Pancreas (tissue), 10 donors: ENCODE results near the gene COX17. TPM values are rescaled to one million over a fixed set of nuclear protein-coding genes. Genes with fewer than 3 reads are reported as not detected.
A peak's percentile ranks its signal among the peaks of the same experiment; 100 is the strongest.

Experiments used
- ATAC-seq, 4 donors: fragments of 200-7000 bp; cut with Tn5 transposase; one replicate each; pipeline versions ENCODE4 v1.8.0 to v1.9.1; 2020; ENCODE audit warnings: mild to moderate bottlenecking in 4 of 4, moderate library complexity in 4 of 4
- DNase-seq, 6 donors: peaks; one replicate each; pipeline ENCODE4 v3.0.0-alpha.2; 2020
- FAIRE-seq: peaks from 2 replicates; lab custom pipeline; 2012; peaks lifted over from hg19 to GRCh38; lab: Jason Lieb, UNC
- H3K27ac ChIP-seq, 4 donors: fragments of 200-600 bp; sonication (generic); 1 replicate in 3 of 4; 2 replicates in 1 of 4; pipeline versions ENCODE4 v1.5.0 to v1.8.0; 2020
- H3K27me3 ChIP-seq, 4 donors: fragments of 200-600 bp; one replicate each; pipeline ENCODE4 v1.8.0; 2021
- H3K36me3 ChIP-seq, 3 donors: fragments of 200-600 bp; sonication (generic) in 1 of 3; one replicate each; pipeline versions ENCODE4 v1.5.0 to v1.8.0; 2020 to 2021
- H3K4me1 ChIP-seq, 3 donors: fragments of 200-600 bp; one replicate each; pipeline ENCODE4 v1.8.0; 2021
- H3K4me3 ChIP-seq, 4 donors: fragments of 200-600 bp; sonication (generic) in 2 of 4; one replicate each; pipeline versions ENCODE4 v1.5.0 to v1.8.0; 2020 to 2021
- H3K9me3 ChIP-seq, 4 donors: fragments of 200-600 bp; one replicate each; pipeline ENCODE4 v1.8.0; 2021
- CTCF ChIP-seq, 4 donors: fragments of 200-600 bp; sonication (generic) in 3 of 4; IDR thresholded peaks; one replicate each; pipeline versions ENCODE4 v1.5.0 to v1.8.0; 2021; ENCODE audit warnings: antibody characterized with exemption in 4 of 4
- WGBS, 2 donors: extraction: QIAGEN DNeasy Blood & Tissue Kit; methylation state at CpG; one replicate each; pipeline ENCODE4 v1.1.7; 2013; 5-methylcytosine and 5-hydroxymethylcytosine counted together
- intact Hi-C, 3 donors: fragments of 100-400 bp; cut with DNase I; formaldehyde crosslinking; loops; one replicate each; pipeline versions ENCODE4 v1.11.1 to v1.14.2; 2022
- polyA plus RNA-seq, 2 donors: library from polyadenylated mRNA; stranded (reverse); fragments of 200-250 nt; gene quantifications; one replicate each; pipeline ENCODE4 v1.2.3, GENCODE V29; 2013
- total RNA-seq, 6 donors: library from RNA; stranded (reverse); fragmentation: NEBNext Ultra II Directional in 4 of 6; extraction: Animal tissue kit (Norgen Biotek cat#: 25700) in 4 of 6; gene quantifications; one replicate each; pipeline versions ENCODE4 v1.2.1 to v1.2.4, GENCODE V29; 2021 to 2023
- donor health status: healthy with polysubstance abuse.
- donor health status: DM: no; HTN: no; CAD: no; lungs with moderate emphysema.
- donor health status: DM: no; HTN: no; CAD: no.
- donor health status: control.
- donor health status: control.
- donor health status: Bipolar disorder and iron deficiency.
- donor health status: DM: yes; HTN: yes; CAD: no.
- donor health status: DM: no; HTN: no; CAD: no.
- donor health status: DM: no; HTN: no; CAD: no.
- donor health status: DM: yes; HTN: yes; CAD: no.

Gene COX17
- total and polyA plus RNA-seq, 8 donors = 13.6 to 124 (median 21.1) TPM

- intact Hi-C loops = no loop called here
Observed at GRCh38 chr3:119635719-119636118, 41.5 kb downstream of the COX17 start.

DNA sequence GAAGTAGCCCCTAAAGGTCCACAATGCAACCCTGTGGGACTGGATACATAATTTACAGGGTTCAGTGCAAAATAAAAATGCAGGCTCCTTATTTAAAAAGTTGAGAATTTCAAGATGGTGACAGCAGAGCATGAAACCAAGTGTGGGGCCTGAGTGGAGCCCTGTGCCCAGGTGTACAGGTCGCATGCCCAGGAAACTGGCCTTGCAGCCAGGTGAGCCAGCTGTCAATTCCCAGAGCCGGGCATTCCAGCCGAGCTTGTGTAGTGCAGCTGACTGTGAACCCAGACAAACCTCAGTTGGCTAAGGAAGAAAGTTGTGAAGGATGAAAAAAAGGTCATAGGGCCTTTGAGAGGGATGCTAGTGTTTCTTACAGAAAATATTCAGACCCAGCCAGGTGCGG lies 44.4 kb downstream of the COX17 start:
- intact Hi-C loops = no loop called here
- Histone ChIP-seq H3K9me3 (no peaks in the 10 kb centered on the region), H3K4me3 (no peak overlapping the region), H3K27ac (peak overlapping the region in 3 of 4 donors; percentile 13 to 36 (median 34)), H3K27me3 (no peaks in the 10 kb centered on the region), H3K4me1 (peaks cover 0 to 13% (median 7%) of the 10 kb centered on the region in 3 donors), H3K36me3 (no peaks in the 10 kb centered on the region)
- ATAC-seq = peak; percentile 87 to 98 (median 95)
- WGBS, 2 donors = 30 to 32% methylated on average over 4 of the region's 4 CpGs
- no peak for FAIRE-seq
- DNase-seq = peak; percentile 76 to 86 (median 80)
- TF ChIP-seq CTCF (IDR thresholded peaks at IDR 0.05) = no peak

More at GRCh38 chr3:119635719-119636118, 41.5 kb downstream of the COX17 start:
- Histone ChIP-seq H3K36me3 (no peaks in the 10 kb centered on the region), H3K4me1 (peaks cover 0 to 13% (median 7%) of the 10 kb centered on the region in 3 donors), H3K27ac (peak overlapping the region in 1 of 4 donors; percentile 14), H3K27me3 (no peaks in the 10 kb centered on the region), H3K4me3 (no peak overlapping the region), H3K9me3 (no peaks in the 10 kb centered on the region)
- ATAC-seq (no peak), FAIRE-seq (no peak), DNase-seq (no peak)
- no peak for TF ChIP-seq CTCF (IDR thresholded peaks at IDR 0.05)
- 95 to 96% methylated on average over 10 of the region's 10 CpGs for WGBS, 2 donors

GRCh38 chr3:119632216-119632615 lies 45.0 kb downstream of the COX17 start:
- no peak for ATAC-seq
- Histone ChIP-seq H3K27ac (peak overlapping the region in 3 of 4 donors; percentile 13 to 36 (median 18)), H3K4me1 (peaks cover 0 to 13% (median 7%) of the 10 kb centered on the region in 3 donors), H3K36me3 (no peaks in the 10 kb centered on the region), H3K9me3 (no peaks in the 10 kb centered on the region), H3K4me3 (no peak overlapping the region), H3K27me3 (no peaks in the 10 kb centered on the region)
- DNase-seq = no peak
- no peak for TF ChIP-seq CTCF (IDR thresholded peaks at IDR 0.05)
- intact Hi-C loops = no loop called here
- 68 to 70% methylated on average over 4 of the region's 4 CpGs for WGBS, 2 donors
- no peak for FAIRE-seq

GRCh38 chr3:119631516-119631915 lies 45.7 kb downstream of the COX17 start:
- no peaks in the 10 kb centered on the region for H3K27me3 ChIP-seq
- DNase-seq = no peak
- no peak for FAIRE-seq
- TF ChIP-seq CTCF (IDR thresholded peaks at IDR 0.05) = no peak
- no peaks in the 10 kb centered on the region for H3K9me3 ChIP-seq
- H3K4me1 ChIP-seq = peaks cover 0 to 13% (median 7%) of the 10 kb centered on the region in 3 donors
- no peak for ATAC-seq
- 66 to 71% methylated on average over 3 of the region's 3 CpGs for WGBS, 2 donors
- no peaks in the 10 kb centered on the region for H3K36me3 ChIP-seq
- no peak overlapping the region for H3K4me3 ChIP-seq
- peak overlapping the region in 1 of 4 donors; percentile 6 for H3K27ac ChIP-seq
- intact Hi-C loops = no loop called here

- Histone ChIP-seq H3K27ac (peak overlapping the region in 1 of 4 donors; percentile 6), H3K36me3 (no peaks in the 10 kb centered on the region), H3K9me3 (no peaks in the 10 kb centered on the region), H3K4me3 (no peak overlapping the region), H3K4me1 (peaks cover 0 to 13% (median 7%) of the 10 kb centered on the region in 3 donors), H3K27me3 (no peaks in the 10 kb centered on the region)
- 91 to 95% methylated on average over 7 of the region's 7 CpGs for WGBS, 2 donors
- TF ChIP-seq CTCF (IDR thresholded peaks at IDR 0.05) = no peak
- no peak for DNase-seq
- no peak for FAIRE-seq
- intact Hi-C loops = no loop called here
- peak in 1 of 4 donors; percentile 14 for ATAC-seq
Observed at GRCh38 chr3:119630880-119631329, 46.3 kb downstream of the COX17 start.
